HepG2 (cell line): ENCODE measurements around the gene ARL16. TPM values are rescaled to one million over a fixed set of nuclear protein-coding genes. Genes with fewer than 3 reads are reported as not detected.

ENCODE experiments used
- HNRNPK ChIP-seq: fragments of 200-400 bp; formaldehyde crosslinking; IDR thresholded peaks from 2 replicates; pipeline ENCODE4 v1.6.1; 2018; ENCODE audit warnings: low read length, low read depth, moderate library complexity, mild to moderate bottlenecking; ENCODE audit not compliant: poor library complexity, severe bottlenecking
- KLF12 ChIP-seq: sonication (generic); formaldehyde crosslinking; IDR thresholded peaks from 2 replicates; pipeline ENCODE4 v1.4.0; 2020; ENCODE audit warnings: missing genetic modification reagents, borderline replicate concordance
- KLF9 ChIP-seq: IDR thresholded peaks from 2 replicates; pipeline ENCODE4 v1.6.1; 2016; ENCODE audit warnings: low read depth
- LCORL ChIP-seq, 2 experiments: fragments of 450-650 bp in 1 of 2; sonication (generic) in 1 of 2; formaldehyde crosslinking in 1 of 2; IDR thresholded peaks; 2 replicates each; pipeline versions ENCODE4 v1.5.0 to v1.6.1; 2017 to 2020; ENCODE audit warnings: antibody characterized with exemption in 1 of 2, missing genetic modification reagents in 1 of 2
- NFIC ChIP-seq: IDR thresholded peaks from 2 replicates; pipeline ENCODE4 v1.6.1; 2012; ENCODE audit warnings: mild to moderate bottlenecking, low read length, inconsistent platforms
- NONO ChIP-seq, 2 experiments: fragments of 450-650 bp in 1 of 2; sonication (generic) in 1 of 2; formaldehyde crosslinking in 1 of 2; IDR thresholded peaks in 1 of 2; conservative IDR thresholded peaks in 1 of 2; 2 replicates each; pipeline versions ENCODE4 v1.6.1 to v1.8.0; 2017 to 2022; ENCODE audit warnings: mild to moderate bottlenecking in 1 of 2, missing genetic modification reagents in 1 of 2, moderate library complexity in 1 of 2
- NRL ChIP-seq: sonication (generic); formaldehyde crosslinking; IDR thresholded peaks from 2 replicates; pipeline ENCODE4 v1.5.0; 2020; ENCODE audit warnings: missing genetic modification reagents, mild to moderate bottlenecking, moderate library complexity, borderline replicate concordance
- TBL1XR1 ChIP-seq: fragments of 150-350 bp; IDR thresholded peaks from 2 replicates; pipeline ENCODE4 v1.6.1; 2014; ENCODE audit warnings: borderline replicate concordance, low read length; ENCODE audit not compliant: partially characterized antibody
- ZBTB8A ChIP-seq: sonication (generic); formaldehyde crosslinking; IDR thresholded peaks from 2 replicates; pipeline ENCODE4 v1.4.0; 2020; ENCODE audit warnings: mild to moderate bottlenecking, low read depth, missing genetic modification reagents, borderline replicate concordance
- ZNF343 ChIP-seq: sonication (generic); formaldehyde crosslinking; IDR thresholded peaks from 2 replicates; pipeline ENCODE4 v1.4.0; 2020; ENCODE audit warnings: mild to moderate bottlenecking, missing genetic modification reagents
- ZNF451 ChIP-seq: sonication (generic); formaldehyde crosslinking; IDR thresholded peaks from 2 replicates; pipeline ENCODE4 v1.5.0; 2020; ENCODE audit warnings: mild to moderate bottlenecking, missing genetic modification reagents
- ZNF564 ChIP-seq: sonication (generic); formaldehyde crosslinking; IDR thresholded peaks from 2 replicates; pipeline ENCODE4 v1.8.1; 2023; ENCODE audit warnings: mild to moderate bottlenecking, missing genetic modification reagents
- polyA plus RNA-seq, 8 experiments: library from polyadenylated mRNA; depleted of rRNA in 3 of 8; stranded (reverse) in 7 of 8; unstranded in 1 of 8; fragments of >200 nt; fragmentation: Illumina TruSeq in 4 of 8; extraction: Trizol in 4 of 8; gene quantifications; 2 replicates each; pipeline versions ENCODE4 v1.2.1 to v1.2.3, GENCODE V29; 2011 to 2016; ENCODE audit warnings: low read depth in 4 of 8, missing spikeins in 1 of 8, mixed read lengths in 1 of 8; ENCODE audit not compliant: insufficient read depth in 1 of 8
- total RNA-seq, 5 experiments: library from RNA; depleted of rRNA; stranded (reverse); fragments of >200 nt; fragmentation: Illumina TruSeq; extraction: Trizol; gene quantifications; 2 replicates each; pipeline ENCODE4 v1.2.3, GENCODE V29; 2016; ENCODE audit warnings: low read depth in 1 of 5
- TF ChIP-seq, protein P1 (sequence below): sonication (generic); formaldehyde crosslinking; IDR thresholded peaks from 2 replicates; pipeline ENCODE4 v1.4.0; 2020; ENCODE audit warnings: mild to moderate bottlenecking, missing genetic modification reagents
- TF ChIP-seq, protein P2 (sequence below): sonication (generic); formaldehyde crosslinking; conservative IDR thresholded peaks from 2 replicates; pipeline ENCODE4 v1.4.0; 2020; ENCODE audit warnings: missing genetic modification reagents
- TF ChIP-seq, protein P3 (sequence below): IDR thresholded peaks from 2 replicates; pipeline ENCODE4 v1.6.1; 2018; ENCODE audit warnings: missing genetic modification reagents, mild to moderate bottlenecking, missing compliant biosample characterization

ARL16 gene
- total and polyA plus RNA-seq, 2 of the 13 experiments (the other 11 are each of a cell fraction or from before 2014, with no cell fraction given) = 20.8 to 30.8 TPM

GRCh38 chr17:81683584-81684441 is at the start of gene ARL16, which contains the start of gene HGS (continued):
- TF ChIP-seq, protein P1, sequence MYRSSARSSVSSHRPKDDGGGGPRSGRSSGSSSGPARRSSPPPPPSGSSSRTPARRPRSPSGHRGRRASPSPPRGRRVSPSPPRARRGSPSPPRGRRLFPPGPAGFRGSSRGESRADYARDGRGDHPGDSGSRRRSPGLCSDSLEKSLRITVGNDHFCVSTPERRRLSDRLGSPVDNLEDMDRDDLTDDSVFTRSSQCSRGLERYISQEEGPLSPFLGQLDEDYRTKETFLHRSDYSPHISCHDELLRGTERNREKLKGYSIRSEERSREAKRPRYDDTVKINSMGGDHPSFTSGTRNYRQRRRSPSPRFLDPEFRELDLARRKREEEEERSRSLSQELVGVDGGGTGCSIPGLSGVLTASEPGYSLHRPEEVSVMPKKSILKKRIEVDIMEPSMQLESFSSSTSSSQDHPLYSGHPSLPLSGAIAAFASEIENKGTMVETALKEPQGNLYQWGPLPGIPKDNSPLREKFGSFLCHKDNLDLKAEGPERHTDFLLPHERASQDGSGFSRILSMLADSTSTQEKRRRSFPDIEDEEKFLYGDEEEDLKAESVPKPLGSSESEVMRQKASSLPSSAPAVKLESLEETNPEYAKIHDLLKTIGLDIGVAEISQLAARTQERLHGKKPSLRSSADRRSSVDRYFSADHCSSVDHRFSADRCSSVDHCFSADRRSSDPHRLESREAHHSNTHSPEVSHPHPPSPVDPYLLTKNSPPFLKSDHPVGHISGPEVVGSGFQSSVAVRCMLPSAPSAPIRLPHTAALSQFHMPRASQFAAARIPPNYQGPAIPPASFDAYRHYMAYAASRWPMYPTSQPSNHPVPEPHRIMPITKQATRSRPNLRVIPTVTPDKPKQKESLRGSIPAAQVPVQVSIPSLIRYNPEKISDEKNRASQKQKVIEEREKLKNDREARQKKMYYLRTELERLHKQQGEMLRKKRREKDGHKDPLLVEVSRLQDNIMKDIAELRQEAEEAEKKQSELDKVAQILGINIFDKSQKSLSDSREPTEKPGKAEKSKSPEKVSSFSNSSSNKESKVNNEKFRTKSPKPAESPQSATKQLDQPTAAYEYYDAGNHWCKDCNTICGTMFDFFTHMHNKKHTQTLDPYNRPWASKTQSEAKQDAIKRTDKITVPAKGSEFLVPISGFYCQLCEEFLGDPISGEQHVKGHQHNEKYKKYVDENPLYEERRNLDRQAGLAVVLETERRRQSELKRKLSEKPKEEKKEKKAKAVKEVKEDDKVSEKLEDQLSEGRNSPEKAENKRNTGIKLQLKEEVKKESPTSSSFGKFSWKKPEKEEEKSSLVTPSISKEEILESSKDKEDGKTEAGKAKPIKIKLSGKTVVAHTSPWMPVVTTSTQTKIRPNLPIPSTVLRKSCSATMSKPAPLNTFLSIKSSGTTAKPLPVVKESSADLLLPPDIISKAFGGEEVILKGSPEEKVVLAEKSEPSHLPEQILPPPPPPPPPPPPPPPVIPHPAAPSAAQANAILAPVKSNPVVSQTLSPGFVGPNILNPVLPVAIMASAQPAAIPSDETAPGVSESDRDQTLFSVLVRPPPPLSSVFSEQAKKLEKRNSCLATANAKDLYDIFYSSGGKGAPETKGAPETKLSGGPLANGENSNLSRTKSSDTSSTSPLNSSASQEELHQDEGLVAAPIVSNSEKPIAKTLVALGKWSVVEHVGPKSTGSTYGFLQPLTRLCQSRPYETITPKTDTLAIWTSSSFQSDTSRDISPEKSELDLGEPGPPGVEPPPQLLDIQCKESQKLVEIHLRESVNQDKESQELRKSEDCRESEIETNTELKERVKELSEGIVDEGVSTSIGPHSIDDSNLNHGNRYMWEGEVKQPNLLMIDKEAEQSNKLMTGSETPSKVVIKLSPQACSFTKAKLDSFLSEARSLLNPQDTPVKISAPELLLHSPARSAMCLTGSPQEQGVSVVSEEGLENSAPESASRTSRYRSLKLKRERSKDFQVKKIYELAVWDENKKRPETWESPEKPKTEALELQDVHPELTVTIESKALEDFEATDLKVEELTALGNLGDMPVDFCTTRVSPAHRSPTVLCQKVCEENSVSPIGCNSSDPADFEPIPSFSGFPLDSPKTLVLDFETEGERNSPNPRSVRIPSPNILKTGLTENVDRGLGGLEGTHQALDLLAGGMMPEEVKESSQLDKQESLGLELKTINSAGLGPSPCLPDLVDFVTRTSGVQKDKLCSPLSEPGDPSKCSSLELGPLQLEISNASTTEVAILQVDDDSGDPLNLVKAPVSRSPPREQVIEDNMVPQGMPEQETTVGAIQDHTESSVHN (CRISPR knock-in tag) = peak; percentile 76; the same call in 1 of the 2 replicates
- no peak for TF ChIP-seq NFIC
- TF ChIP-seq HNRNPK = no peak
- TF ChIP-seq ZNF564 (CRISPR knock-in tag) = peak; percentile 35; the same call in 1 of the 2 replicates
- TF ChIP-seq KLF9 = peak; percentile 84; the same call in 1 of the 2 replicates
- TF ChIP-seq, protein P2, sequence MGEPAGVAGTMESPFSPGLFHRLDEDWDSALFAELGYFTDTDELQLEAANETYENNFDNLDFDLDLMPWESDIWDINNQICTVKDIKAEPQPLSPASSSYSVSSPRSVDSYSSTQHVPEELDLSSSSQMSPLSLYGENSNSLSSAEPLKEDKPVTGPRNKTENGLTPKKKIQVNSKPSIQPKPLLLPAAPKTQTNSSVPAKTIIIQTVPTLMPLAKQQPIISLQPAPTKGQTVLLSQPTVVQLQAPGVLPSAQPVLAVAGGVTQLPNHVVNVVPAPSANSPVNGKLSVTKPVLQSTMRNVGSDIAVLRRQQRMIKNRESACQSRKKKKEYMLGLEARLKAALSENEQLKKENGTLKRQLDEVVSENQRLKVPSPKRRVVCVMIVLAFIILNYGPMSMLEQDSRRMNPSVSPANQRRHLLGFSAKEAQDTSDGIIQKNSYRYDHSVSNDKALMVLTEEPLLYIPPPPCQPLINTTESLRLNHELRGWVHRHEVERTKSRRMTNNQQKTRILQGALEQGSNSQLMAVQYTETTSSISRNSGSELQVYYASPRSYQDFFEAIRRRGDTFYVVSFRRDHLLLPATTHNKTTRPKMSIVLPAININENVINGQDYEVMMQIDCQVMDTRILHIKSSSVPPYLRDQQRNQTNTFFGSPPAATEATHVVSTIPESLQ (CRISPR knock-in tag) = no peak
- TF ChIP-seq KLF12 (CRISPR knock-in tag) = peak; percentile 47; the same call in 1 of the 2 replicates
- TF ChIP-seq NRL (CRISPR knock-in tag) = no peak; the same call in none of the 2 replicates
- no peak for TF ChIP-seq NONO (IDR thresholded peaks at IDR 0.05)
- peak; percentile 21; the same call in 1 of the 2 replicates for TF ChIP-seq NONO (CRISPR knock-in tag; conservative IDR thresholded peaks at IDR 0.05)
- no peak for TF ChIP-seq ZBTB8A
- TF ChIP-seq ZNF451 (CRISPR knock-in tag) = peak; percentile 35; the same call in 1 of the 2 replicates
- no peak for TF ChIP-seq LCORL (IDR thresholded peaks at IDR 0.05)
- peak; percentile 29; the same call in 1 of the 2 replicates for TF ChIP-seq LCORL (CRISPR knock-in tag; IDR thresholded peaks at IDR 0.05)
- TF ChIP-seq ZNF343 (CRISPR knock-in tag) = peak; percentile 67
- no peak for TF ChIP-seq TBL1XR1
- TF ChIP-seq, protein P3, sequence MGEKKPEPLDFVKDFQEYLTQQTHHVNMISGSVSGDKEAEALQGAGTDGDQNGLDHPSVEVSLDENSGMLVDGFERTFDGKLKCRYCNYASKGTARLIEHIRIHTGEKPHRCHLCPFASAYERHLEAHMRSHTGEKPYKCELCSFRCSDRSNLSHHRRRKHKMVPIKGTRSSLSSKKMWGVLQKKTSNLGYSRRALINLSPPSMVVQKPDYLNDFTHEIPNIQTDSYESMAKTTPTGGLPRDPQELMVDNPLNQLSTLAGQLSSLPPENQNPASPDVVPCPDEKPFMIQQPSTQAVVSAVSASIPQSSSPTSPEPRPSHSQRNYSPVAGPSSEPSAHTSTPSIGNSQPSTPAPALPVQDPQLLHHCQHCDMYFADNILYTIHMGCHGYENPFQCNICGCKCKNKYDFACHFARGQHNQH (CRISPR knock-in tag) = peak; percentile 30; the same call in 1 of the 2 replicates
